Mesothelial cell of epicardium (in vitro differentiated cells): ENCODE results near the gene JPH3. TPM values are rescaled to one million over a fixed set of nuclear protein-coding genes. Genes with fewer than 3 reads are reported as not detected.

Source experiments
- DNase-seq, 2 experiments: peaks; one replicate each; pipeline ENCODE4 v3.0.0; 2021; ENCODE audit warnings: low spot score in 2 of 2; ENCODE audit not compliant: unreplicated experiment in 2 of 2
- H3K27ac Mint-ChIP-seq: 2 replicates; pipeline ENCODE4 v1.8.0; 2021; ENCODE audit warnings: mixed read lengths
- H3K27me3 Mint-ChIP-seq: 2 replicates; pipeline ENCODE4 v1.8.0; 2021; ENCODE audit warnings: low read depth, mixed read lengths
- H3K36me3 Mint-ChIP-seq: 2 replicates; pipeline ENCODE4 v1.8.0; 2021; ENCODE audit warnings: mixed read lengths
- H3K4me1 Mint-ChIP-seq: 2 replicates; pipeline ENCODE4 v1.8.0; 2021; ENCODE audit warnings: mixed read lengths
- H3K4me3 Mint-ChIP-seq: 2 replicates; pipeline ENCODE4 v1.8.0; 2021; ENCODE audit warnings: mild to moderate bottlenecking, moderate library complexity, mixed read lengths
- H3K9me3 Mint-ChIP-seq: 2 replicates; pipeline ENCODE4 v1.8.0; 2021; ENCODE audit warnings: mixed read lengths
- total RNA-seq: library from RNA; stranded (reverse); gene quantifications from 3 replicates; pipeline ENCODE4 v1.2.1, GENCODE V29; 2021
- TF ChIP-seq, protein P1 (sequence below): fragments of 200-600 bp; sonication (generic); IDR thresholded peaks from one replicate; pipeline ENCODE4 v1.5.0; 2021; ENCODE audit warnings: antibody characterized with exemption; ENCODE audit not compliant: unreplicated experiment

Gene JPH3
- total RNA-seq, 1 donor from 2014 or later = 16.8 TPM

DNA sequence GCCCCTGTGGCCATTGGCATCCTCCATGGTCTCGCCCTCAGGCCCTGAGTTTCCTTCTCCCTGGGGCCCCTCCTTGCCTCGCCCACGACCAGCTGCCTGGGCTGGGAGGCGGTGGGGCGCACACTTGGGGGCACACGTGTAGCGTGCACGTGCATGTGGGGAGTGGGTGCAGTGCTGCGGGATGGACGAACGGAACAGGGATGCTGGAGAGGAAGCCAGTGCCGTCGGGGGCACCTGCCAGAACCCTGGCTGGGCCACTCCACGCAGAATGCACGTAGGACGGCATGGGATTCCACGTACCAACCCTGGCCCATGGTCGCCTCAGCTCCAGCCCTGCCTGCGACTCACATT is 83.1 kb downstream of the JPH3 start:
- no peak for DNase-seq
- no peaks in the 10 kb centered on the region for H3K27me3 Mint-ChIP-seq
- no peaks in the 10 kb centered on the region for H3K9me3 Mint-ChIP-seq
- no peaks in the 10 kb centered on the region for H3K36me3 Mint-ChIP-seq
- no peak overlapping the region for H3K27ac Mint-ChIP-seq
- TF ChIP-seq, protein P1, sequence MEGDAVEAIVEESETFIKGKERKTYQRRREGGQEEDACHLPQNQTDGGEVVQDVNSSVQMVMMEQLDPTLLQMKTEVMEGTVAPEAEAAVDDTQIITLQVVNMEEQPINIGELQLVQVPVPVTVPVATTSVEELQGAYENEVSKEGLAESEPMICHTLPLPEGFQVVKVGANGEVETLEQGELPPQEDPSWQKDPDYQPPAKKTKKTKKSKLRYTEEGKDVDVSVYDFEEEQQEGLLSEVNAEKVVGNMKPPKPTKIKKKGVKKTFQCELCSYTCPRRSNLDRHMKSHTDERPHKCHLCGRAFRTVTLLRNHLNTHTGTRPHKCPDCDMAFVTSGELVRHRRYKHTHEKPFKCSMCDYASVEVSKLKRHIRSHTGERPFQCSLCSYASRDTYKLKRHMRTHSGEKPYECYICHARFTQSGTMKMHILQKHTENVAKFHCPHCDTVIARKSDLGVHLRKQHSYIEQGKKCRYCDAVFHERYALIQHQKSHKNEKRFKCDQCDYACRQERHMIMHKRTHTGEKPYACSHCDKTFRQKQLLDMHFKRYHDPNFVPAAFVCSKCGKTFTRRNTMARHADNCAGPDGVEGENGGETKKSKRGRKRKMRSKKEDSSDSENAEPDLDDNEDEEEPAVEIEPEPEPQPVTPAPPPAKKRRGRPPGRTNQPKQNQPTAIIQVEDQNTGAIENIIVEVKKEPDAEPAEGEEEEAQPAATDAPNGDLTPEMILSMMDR = no peak
- peaks cover 1% of the 10 kb centered on the region for H3K4me1 Mint-ChIP-seq
- H3K4me3 Mint-ChIP-seq = no peak overlapping the region

DNA sequence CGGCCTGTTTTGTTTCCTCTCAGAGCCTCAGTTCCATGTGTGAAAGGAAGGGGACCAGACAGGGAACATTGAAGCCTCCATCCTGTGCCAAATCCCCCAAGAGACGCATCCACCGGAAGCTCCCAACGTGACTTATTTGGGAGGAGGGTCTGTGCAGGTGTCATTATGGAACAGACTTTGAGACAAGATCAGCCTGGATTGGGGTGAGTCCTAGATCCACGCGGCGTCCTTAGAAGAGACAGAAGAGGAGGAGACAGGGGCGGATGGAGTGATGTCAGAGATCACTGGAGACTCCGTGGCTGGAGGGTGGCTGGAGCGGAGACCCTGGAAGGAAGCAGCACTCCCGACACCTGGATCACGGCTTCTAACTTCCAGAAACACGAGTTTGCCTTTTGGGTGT is 83.5 kb downstream of the JPH3 start:
- H3K4me1 Mint-ChIP-seq = peaks cover 1% of the 10 kb centered on the region
- TF ChIP-seq, protein P1 = no peak
- DNase-seq = no peak
- H3K27ac Mint-ChIP-seq = no peak overlapping the region
- H3K27me3 Mint-ChIP-seq = no peaks in the 10 kb centered on the region
- no peaks in the 10 kb centered on the region for H3K9me3 Mint-ChIP-seq
- H3K36me3 Mint-ChIP-seq = no peaks in the 10 kb centered on the region
- no peak overlapping the region for H3K4me3 Mint-ChIP-seq

DNA sequence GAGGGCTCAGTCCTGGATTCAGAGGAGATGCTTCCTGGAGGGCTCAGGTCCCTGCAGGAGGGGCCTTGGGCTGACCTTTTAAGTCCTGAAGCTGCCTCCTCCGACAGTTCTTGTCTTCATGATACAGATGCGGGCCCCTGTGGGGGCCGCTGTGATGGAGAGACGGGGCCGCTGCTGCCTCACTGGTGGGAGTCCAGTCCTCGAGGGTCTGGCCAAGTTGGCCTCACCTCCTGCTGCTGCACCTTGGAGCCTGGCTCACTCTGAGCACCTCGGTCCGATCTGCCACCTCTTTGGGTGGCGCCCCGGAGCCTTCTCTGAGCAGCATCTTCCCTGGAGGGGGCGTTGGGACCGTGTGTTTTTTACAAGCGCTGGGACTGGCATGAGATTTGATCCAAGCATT is 84.4 kb downstream of the JPH3 start:
- no peak for DNase-seq
- H3K27me3 Mint-ChIP-seq = no peaks in the 10 kb centered on the region
- no peak overlapping the region for H3K27ac Mint-ChIP-seq
- peaks cover 1% of the 10 kb centered on the region for H3K4me1 Mint-ChIP-seq
- H3K4me3 Mint-ChIP-seq = no peak overlapping the region
- no peaks in the 10 kb centered on the region for H3K36me3 Mint-ChIP-seq
- no peaks in the 10 kb centered on the region for H3K9me3 Mint-ChIP-seq
- TF ChIP-seq, protein P1 = no peak

DNA sequence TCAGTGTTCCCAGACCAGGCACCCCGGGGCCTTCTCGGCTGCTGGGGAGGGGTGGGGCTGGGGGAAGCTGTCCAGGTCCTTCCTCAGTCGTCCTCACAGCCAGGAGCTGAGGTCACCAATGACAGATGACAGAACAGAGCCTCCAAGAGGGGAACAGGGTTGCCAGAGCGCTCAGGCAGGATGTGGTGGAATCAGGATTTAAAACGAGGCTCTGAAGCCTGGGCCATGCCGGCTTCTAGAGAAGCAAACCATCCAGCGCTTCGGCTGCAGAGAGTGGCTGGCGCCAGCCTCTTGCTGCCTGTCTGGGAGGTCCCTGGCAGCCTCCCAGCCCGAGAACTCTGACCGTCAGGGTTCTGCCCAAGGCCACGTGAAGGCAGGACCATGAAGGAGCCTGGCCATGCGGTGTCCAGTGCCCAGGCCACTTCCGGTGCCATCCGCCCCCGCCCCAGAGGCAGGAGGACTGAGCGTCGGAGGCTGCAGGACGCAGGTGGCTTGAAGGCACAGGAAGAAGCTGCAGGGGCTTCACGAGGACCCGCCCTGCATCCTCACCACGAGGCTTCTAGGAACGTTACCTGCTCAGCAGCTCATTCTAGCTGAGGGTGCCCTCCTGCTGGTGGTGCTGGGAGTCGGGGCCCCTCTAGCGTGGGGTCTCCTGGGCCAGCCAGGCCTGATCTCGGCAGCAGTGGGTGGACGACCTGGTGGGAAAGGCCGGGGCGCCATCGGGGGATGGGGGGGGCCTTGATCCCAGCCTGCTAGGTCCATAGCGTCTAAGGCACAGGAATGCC is 85.0 kb downstream of the JPH3 start:
- Mint-ChIP-seq H3K4me1 (no peaks in the 10 kb centered on the region), H3K27me3 (no peaks in the 10 kb centered on the region)
- DNase-seq = no peak

DNA sequence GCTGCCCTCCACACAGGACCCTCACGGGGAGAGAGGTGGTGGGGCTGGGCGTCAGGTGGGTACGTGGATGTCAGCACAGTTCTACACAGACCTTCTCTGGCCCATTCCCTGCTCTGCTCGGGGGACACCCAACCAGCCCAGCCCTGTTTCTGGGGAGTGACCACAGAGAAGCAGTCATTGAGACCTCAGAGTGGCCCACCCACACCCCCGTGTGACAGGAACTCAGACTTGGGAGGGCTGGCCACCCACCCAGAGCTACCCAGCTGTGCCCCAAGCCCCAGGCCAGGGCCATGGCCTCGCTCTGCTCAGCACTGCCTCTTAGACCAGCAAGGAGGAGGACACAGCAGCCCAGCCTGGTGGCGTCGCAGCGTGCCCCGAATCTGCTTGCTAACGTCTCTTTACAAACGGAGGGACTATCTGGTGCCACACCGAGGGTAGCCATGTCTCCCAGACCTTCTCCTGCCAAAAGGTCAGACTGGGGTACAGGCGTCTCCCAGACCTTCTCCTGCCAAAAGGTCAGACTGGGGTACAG is 85.8 kb downstream of the JPH3 start:
- Mint-ChIP-seq H3K27me3 (no peaks in the 10 kb centered on the region), H3K36me3 (no peaks in the 10 kb centered on the region), H3K27ac (no peak overlapping the region), H3K4me1 (no peaks in the 10 kb centered on the region), H3K4me3 (no peak overlapping the region), H3K9me3 (no peaks in the 10 kb centered on the region)
- TF ChIP-seq, protein P1 = no peak
- no peak for DNase-seq

More for the DNA sequence above, 85.0 kb downstream of the JPH3 start:
- TF ChIP-seq, protein P1 = no peak
- Mint-ChIP-seq H3K9me3 (no peaks in the 10 kb centered on the region), H3K27ac (no peak overlapping the region), H3K36me3 (no peaks in the 10 kb centered on the region), H3K4me3 (no peak overlapping the region)
